CD4-positive, CD25-positive, alpha-beta regulatory T cell (primary cell): ENCODE data around the gene FUT9. TPM values are rescaled to one million over a fixed set of nuclear protein-coding genes. Genes with fewer than 3 reads are reported as not detected.

Experiments
- ATAC-seq, 2 donors: fragments of 150-1000 bp; cut with Tn5 transposase; one replicate each; pipeline ENCODE4 v1.10.0; 2021; ENCODE audit warnings: low read depth in 2 of 2, moderate number of reproducible peaks in 2 of 2, moderate library complexity in 1 of 2
- DNase-seq, 3 donors: peaks; one replicate each; pipeline versions ENCODE4 v3.0.0 to v3.0.0-alpha.2; 2012 to 2022; ENCODE audit warnings: mixed read lengths in 1 of 3
- H3K27ac ChIP-seq: one replicate; pipeline ENCODE4 v1.7.0; 2013; ENCODE audit warnings: mild to moderate bottlenecking, low read length; ENCODE audit not compliant: insufficient read depth, poor library complexity, severe bottlenecking
- H3K27me3 ChIP-seq: one replicate; pipeline ENCODE4 v1.7.0; 2013; ENCODE audit warnings: low read length; ENCODE audit not compliant: control insufficient read depth, insufficient read depth
- H3K36me3 ChIP-seq: one replicate; pipeline ENCODE4 v1.7.0; 2013; ENCODE audit warnings: mild to moderate bottlenecking, low read length, moderate library complexity; ENCODE audit not compliant: control insufficient read depth, insufficient read depth
- H3K4me1 ChIP-seq: 2 replicates; pipeline ENCODE4 v1.7.0; 2013; ENCODE audit warnings: mild to moderate bottlenecking, low read length; ENCODE audit not compliant: insufficient read depth, control insufficient read depth, poor library complexity, severe bottlenecking
- H3K4me3 ChIP-seq: one replicate; pipeline ENCODE4 v1.7.0; 2013; ENCODE audit warnings: low read depth, mild to moderate bottlenecking, low read length, moderate library complexity
- H3K9me3 ChIP-seq, 2 experiments: 1 replicate in 1 of 2; 2 replicates in 1 of 2; pipeline ENCODE4 v1.7.0; 2013; ENCODE audit warnings: low read length in 2 of 2, mild to moderate bottlenecking in 1 of 2, moderate library complexity in 1 of 2; ENCODE audit not compliant: control insufficient read depth in 2 of 2
- H3K27ac Mint-ChIP-seq, 3 donors: one replicate each; pipeline ENCODE4 v1.8.0; 2020 to 2022; ENCODE audit warnings: mild to moderate bottlenecking in 3 of 3, mixed read lengths in 3 of 3, moderate library complexity in 2 of 3
- H3K27me3 Mint-ChIP-seq: one replicate; pipeline ENCODE4 v1.8.0; 2022; ENCODE audit warnings: mild to moderate bottlenecking, mixed read lengths
- H3K36me3 Mint-ChIP-seq: one replicate; pipeline ENCODE4 v1.8.0; 2020; ENCODE audit warnings: mixed read lengths
- H3K4me1 Mint-ChIP-seq, 4 donors: one replicate each; pipeline ENCODE4 v1.8.0; 2020 to 2022; ENCODE audit warnings: mixed read lengths in 4 of 4, mild to moderate bottlenecking in 1 of 4
- H3K4me3 Mint-ChIP-seq, 4 donors: one replicate each; pipeline ENCODE4 v1.8.0; 2020 to 2022; ENCODE audit warnings: mild to moderate bottlenecking in 4 of 4, mixed read lengths in 4 of 4, moderate library complexity in 3 of 4
- H3K9me3 Mint-ChIP-seq, 7 donors: one replicate each; pipeline ENCODE4 v1.8.0; 2020 to 2022; ENCODE audit warnings: mixed read lengths in 7 of 7, mild to moderate bottlenecking in 3 of 7, moderate library complexity in 2 of 7
- polyA plus RNA-seq, 4 donors: library from polyadenylated mRNA; unstranded; fragments of 300-500 nt; fragmentation: Illumina TruSeq; gene quantifications; one replicate each; pipeline ENCODE4 v1.2.3, GENCODE V29; 2021
- total RNA-seq: library from RNA; stranded (reverse); gene quantifications from one replicate; pipeline ENCODE4 v1.2.3, GENCODE V29; 2022

FUT9 gene
- total and polyA plus RNA-seq, 5 donors from 2014 or later, result not detected

DNA sequence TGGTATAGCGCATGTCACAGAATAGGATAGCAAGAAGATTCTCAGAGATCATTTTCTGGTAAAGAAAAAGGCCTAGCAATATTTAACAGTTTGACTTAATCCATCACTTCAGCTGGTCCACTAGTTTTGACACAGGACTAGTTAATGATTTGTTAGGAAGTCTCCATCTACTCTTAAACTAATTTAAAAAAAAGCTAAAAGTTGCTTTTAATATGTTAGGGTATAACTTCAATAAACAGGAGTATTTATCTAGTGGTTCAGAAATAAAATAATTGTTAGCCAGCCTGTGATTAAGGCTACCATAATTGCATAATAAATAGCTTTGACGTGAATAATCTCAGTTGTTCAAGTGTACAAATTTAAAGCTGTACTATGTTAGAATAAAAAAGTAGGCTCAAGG is 195.6 kb downstream of the FUT9 start:
- no peak for ATAC-seq

DNA sequence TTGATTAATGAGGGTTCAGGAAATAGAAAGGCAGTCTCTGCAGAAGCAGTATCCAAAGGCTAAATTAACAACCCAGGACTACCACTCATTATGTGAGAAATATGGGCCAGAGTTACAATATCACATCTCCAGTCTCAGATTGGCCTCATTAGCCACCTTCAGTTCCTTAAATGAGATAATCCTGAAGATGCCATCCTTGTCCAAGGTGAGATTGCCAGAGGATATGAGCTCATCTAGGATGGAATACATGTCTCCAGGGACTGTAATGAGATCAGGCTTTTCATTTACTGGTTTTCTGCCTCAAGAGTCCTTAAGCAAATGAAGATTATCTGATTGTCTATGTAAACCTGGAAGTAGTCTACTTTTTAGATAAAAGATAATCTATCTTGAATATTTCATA is 196.3 kb downstream of the FUT9 start:
- H3K36me3 Mint-ChIP-seq, result no peaks in the 10 kb centered on the region
- Histone ChIP-seq H3K36me3 (no peaks in the 10 kb centered on the region), H3K9me3 (no peaks in the 10 kb centered on the region), H3K4me1 (no peaks in the 10 kb centered on the region), H3K27ac (no peak overlapping the region), H3K4me3 (no peak overlapping the region), H3K27me3 (no peaks in the 10 kb centered on the region)
- no peaks in the 10 kb centered on the region for H3K4me1 Mint-ChIP-seq
- peaks cover 0 to 1% (median 0%) of the 10 kb centered on the region in 7 donors for H3K9me3 Mint-ChIP-seq
- no peak overlapping the region for H3K27ac Mint-ChIP-seq
- H3K4me3 Mint-ChIP-seq, result no peak overlapping the region
- ATAC-seq (no peak), DNase-seq (no peak)
- H3K27me3 Mint-ChIP-seq, result no peaks in the 10 kb centered on the region

More for the DNA sequence above, 195.6 kb downstream of the FUT9 start:
- Histone ChIP-seq H3K36me3 (no peaks in the 10 kb centered on the region), H3K4me3 (no peak overlapping the region), H3K27me3 (no peaks in the 10 kb centered on the region), H3K4me1 (no peaks in the 10 kb centered on the region), H3K9me3 (no peaks in the 10 kb centered on the region), H3K27ac (no peak overlapping the region)
- DNase-seq, result no peak
- Mint-ChIP-seq H3K4me3 (no peak overlapping the region), H3K27ac (no peak overlapping the region), H3K27me3 (no peaks in the 10 kb centered on the region), H3K4me1 (no peaks in the 10 kb centered on the region), H3K36me3 (no peaks in the 10 kb centered on the region), H3K9me3 (peaks cover 0 to 1% (median 0%) of the 10 kb centered on the region in 7 donors)

DNA sequence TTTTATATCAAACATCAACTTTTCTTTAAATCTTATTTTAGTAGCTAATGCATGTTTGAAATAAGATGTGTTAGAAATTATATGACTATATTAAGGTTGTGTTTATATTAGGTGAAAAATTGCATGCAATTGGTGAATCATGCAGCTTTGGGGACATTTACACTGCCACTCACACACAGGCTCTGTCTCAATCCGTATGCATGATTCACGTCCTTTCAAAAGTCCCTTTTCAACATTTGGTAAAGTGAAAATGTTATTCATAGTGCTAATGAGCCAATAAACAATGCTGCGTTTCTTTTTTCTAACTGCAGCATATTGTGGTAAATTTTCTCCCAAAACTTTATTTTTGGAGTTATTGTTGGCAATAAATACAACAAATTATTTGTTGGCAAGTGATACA is 198.0 kb downstream of the FUT9 start:
- Mint-ChIP-seq H3K27ac (no peak overlapping the region), H3K27me3 (no peaks in the 10 kb centered on the region), H3K9me3 (peaks cover 0 to 1% (median 0%) of the 10 kb centered on the region in 7 donors), H3K4me3 (no peak overlapping the region), H3K4me1 (no peaks in the 10 kb centered on the region), H3K36me3 (no peaks in the 10 kb centered on the region)
- DNase-seq (no peak), ATAC-seq (no peak)
- Histone ChIP-seq H3K36me3 (no peaks in the 10 kb centered on the region), H3K4me3 (no peak overlapping the region), H3K27me3 (no peaks in the 10 kb centered on the region), H3K9me3 (no peaks in the 10 kb centered on the region), H3K27ac (no peak overlapping the region), H3K4me1 (no peaks in the 10 kb centered on the region)

DNA sequence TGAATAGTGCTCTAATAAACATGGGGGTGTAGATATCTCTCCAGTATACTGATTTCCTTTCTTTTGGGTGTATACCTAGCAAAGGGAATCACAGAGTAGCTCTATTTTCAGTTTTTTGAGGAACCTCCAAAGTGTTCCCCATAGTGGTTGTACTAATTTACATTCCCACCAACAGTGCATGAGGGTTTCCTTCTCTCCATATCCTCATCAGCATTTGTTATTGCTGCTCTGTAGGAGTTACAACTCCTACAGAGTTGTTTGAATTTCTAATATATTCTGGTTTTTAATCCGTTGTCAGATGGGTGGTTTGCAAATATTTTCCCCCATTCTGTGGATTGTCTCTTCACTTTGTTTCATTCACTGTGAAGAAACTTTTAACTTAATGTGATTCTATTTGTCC is 207.9 kb downstream of the FUT9 start:
- no peak overlapping the region for H3K4me3 Mint-ChIP-seq
- H3K36me3 Mint-ChIP-seq, result no peaks in the 10 kb centered on the region
- H3K4me1 ChIP-seq, result no peaks in the 10 kb centered on the region
- peaks cover 0 to 6% (median 0%) of the 10 kb centered on the region in 7 donors for H3K9me3 Mint-ChIP-seq
- no peak overlapping the region for H3K27ac ChIP-seq
- H3K27me3 Mint-ChIP-seq, result no peaks in the 10 kb centered on the region
- no peaks in the 10 kb centered on the region for H3K36me3 ChIP-seq
- H3K4me3 ChIP-seq, result no peak overlapping the region
- H3K9me3 ChIP-seq, result no peaks in the 10 kb centered on the region
- ATAC-seq (no peak), DNase-seq (no peak)
- no peaks in the 10 kb centered on the region for H3K27me3 ChIP-seq
- H3K27ac Mint-ChIP-seq, result no peak overlapping the region
- no peaks in the 10 kb centered on the region for H3K4me1 Mint-ChIP-seq

DNA sequence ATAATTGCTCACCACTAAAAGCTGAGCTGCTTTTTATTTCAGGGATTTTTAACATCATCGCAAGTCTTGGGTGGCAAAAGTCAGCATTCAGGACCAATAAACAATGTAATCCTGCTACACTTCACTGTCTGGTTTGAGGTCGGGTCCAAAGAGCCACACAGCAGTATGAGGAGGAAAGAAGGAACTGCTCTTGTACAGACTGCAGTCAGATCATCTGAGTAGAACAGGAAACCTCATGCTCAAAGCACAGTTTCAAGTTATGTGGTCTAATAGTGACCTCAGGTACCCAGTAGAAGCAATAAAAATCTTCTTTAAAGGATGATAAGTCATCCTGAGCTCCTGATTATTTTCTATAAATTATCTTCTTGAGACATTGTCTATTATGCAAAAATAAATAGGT is 211.4 kb downstream of the FUT9 start:
- H3K36me3 Mint-ChIP-seq, result no peaks in the 10 kb centered on the region
- Histone ChIP-seq H3K27me3 (no peaks in the 10 kb centered on the region), H3K4me3 (no peak overlapping the region), H3K4me1 (no peaks in the 10 kb centered on the region), H3K27ac (no peak overlapping the region), H3K36me3 (no peaks in the 10 kb centered on the region), H3K9me3 (no peaks in the 10 kb centered on the region)
- no peak overlapping the region for H3K4me3 Mint-ChIP-seq
- no peak for ATAC-seq
- no peak for DNase-seq
- no peaks in the 10 kb centered on the region for H3K27me3 Mint-ChIP-seq
- no peaks in the 10 kb centered on the region for H3K4me1 Mint-ChIP-seq
- peaks cover 0 to 4% (median 0%) of the 10 kb centered on the region in 7 donors for H3K9me3 Mint-ChIP-seq
- no peak overlapping the region for H3K27ac Mint-ChIP-seq

DNA sequence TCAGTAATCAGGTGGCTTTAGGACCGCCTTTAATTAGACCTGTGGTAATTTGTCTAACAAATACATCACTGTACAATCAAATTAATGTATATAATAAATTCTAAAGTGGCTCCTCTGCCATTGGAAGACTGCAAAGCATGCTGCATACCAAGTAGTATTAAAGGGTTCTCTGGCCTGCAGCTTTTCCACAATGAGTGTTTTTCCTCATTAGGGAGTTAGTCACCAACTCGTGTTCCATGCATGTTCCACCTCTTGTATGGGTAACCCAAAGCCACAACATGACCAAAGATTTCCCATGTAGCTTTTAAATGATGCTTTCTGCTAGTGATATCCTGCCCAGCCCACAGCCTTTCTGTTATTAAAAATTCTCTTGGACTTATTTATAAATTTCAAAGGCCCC is 218.7 kb downstream of the FUT9 start:
- DNase-seq (no peak), ATAC-seq (no peak)
- no peaks in the 10 kb centered on the region for H3K9me3 ChIP-seq
- no peak overlapping the region for H3K27ac ChIP-seq
- H3K36me3 ChIP-seq, result no peaks in the 10 kb centered on the region
- no peak overlapping the region for H3K4me3 ChIP-seq
- Mint-ChIP-seq H3K27me3 (no peaks in the 10 kb centered on the region), H3K9me3 (peaks cover 0 to 5% (median 0%) of the 10 kb centered on the region in 7 donors), H3K4me3 (no peak overlapping the region), H3K36me3 (no peaks in the 10 kb centered on the region), H3K27ac (no peak overlapping the region), H3K4me1 (no peaks in the 10 kb centered on the region)
- no peaks in the 10 kb centered on the region for H3K27me3 ChIP-seq
- no peaks in the 10 kb centered on the region for H3K4me1 ChIP-seq

DNA sequence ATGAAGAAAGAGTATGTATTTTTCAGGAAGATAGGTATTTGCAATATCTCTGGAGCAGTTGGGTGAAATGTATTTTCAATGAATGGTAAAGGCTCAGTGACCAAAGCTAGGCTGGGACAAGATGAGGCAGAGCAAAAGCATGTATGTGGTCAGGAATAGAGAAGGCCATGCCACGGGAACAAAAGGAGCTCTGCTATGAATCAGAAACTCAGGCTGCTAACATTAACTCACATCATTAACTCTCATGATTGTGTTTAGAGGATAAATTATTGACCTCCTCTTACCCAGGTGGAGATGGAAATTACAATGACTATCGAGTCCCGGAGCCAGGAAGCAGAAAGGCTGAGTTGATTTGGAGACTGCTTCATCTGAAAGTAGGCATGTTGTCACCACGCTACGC is 220.2 kb downstream of the FUT9 start:
- no peaks in the 10 kb centered on the region for H3K36me3 Mint-ChIP-seq
- H3K27ac Mint-ChIP-seq, result no peak overlapping the region
- Histone ChIP-seq H3K9me3 (no peaks in the 10 kb centered on the region), H3K36me3 (no peaks in the 10 kb centered on the region), H3K27me3 (no peaks in the 10 kb centered on the region), H3K4me3 (no peak overlapping the region), H3K27ac (no peak overlapping the region), H3K4me1 (no peaks in the 10 kb centered on the region)
- DNase-seq (no peak), ATAC-seq (no peak)
- no peak overlapping the region for H3K4me3 Mint-ChIP-seq
- no peaks in the 10 kb centered on the region for H3K27me3 Mint-ChIP-seq
- H3K9me3 Mint-ChIP-seq, result peaks cover 0 to 5% (median 0%) of the 10 kb centered on the region in 7 donors
- no peaks in the 10 kb centered on the region for H3K4me1 Mint-ChIP-seq

DNA sequence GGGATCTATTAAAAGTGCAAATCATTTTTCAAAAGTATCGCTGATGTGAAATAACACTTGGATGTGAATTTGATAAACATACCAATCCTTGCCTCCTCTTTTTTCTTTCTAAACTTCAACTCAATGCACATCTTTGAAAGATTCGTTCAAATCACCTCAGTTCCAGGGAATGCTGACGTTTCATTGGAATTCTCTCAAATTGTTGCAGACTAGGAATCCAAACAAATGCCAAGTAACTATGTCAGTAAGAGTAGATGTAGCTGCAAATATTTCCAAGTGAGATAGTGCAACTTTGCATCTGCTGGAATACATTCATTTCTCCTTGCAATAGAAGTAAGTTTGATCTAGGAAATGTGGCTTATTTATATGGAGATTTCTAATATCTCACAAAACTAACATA is 220.7 kb downstream of the FUT9 start:
- no peaks in the 10 kb centered on the region for H3K27me3 ChIP-seq
- H3K36me3 Mint-ChIP-seq, result no peaks in the 10 kb centered on the region
- ATAC-seq, result no peak
- no peaks in the 10 kb centered on the region for H3K9me3 ChIP-seq
- no peak overlapping the region for H3K4me3 ChIP-seq
- no peak overlapping the region for H3K27ac ChIP-seq
- H3K36me3 ChIP-seq, result no peaks in the 10 kb centered on the region
- H3K4me3 Mint-ChIP-seq, result no peak overlapping the region
- DNase-seq, result no peak
- H3K4me1 Mint-ChIP-seq, result no peaks in the 10 kb centered on the region
- no peak overlapping the region for H3K27ac Mint-ChIP-seq
- peaks cover 0 to 5% (median 0%) of the 10 kb centered on the region in 7 donors for H3K9me3 Mint-ChIP-seq
- no peaks in the 10 kb centered on the region for H3K4me1 ChIP-seq
- H3K27me3 Mint-ChIP-seq, result no peaks in the 10 kb centered on the region
